ENCODE data around the gene CTSG. TPM values are rescaled to one million over a fixed set of nuclear protein-coding genes. Genes with fewer than 3 reads are reported as not detected.
A peak's percentile ranks its signal among the peaks of the same experiment; 100 is the strongest.
"Not testable (repeated sequence)": the region's sequence is repeated elsewhere in the genome, so short reads cannot be mapped to it uniquely, and the experiment has no call there.

CTSG gene
- total RNA-seq, 2 experiments from 2014 or later: 0.35 TPM; not detected in 1

- intact Hi-C loops (cut with DNase I, micrococcal nuclease): no loop called here
- Mint-ChIP-seq H3K36me3 (ENCODE audit: low read depth) (no peaks in the 10 kb centered on the region), H3K27ac (no peak overlapping the region), H3K27me3 (peaks cover 15% of the 10 kb centered on the region), H3K4me1 (peaks cover 2% of the 10 kb centered on the region), H3K4me3 (no peak overlapping the region), H3K9me3 (ENCODE audit: low read depth) (no peaks in the 10 kb centered on the region)
- ATAC-seq (peak; percentile 72), DNase-seq (peak; percentile 31)
- ChIA-PET CTCF (interaction anchor here (0.6 kb wide), 1 partner anchor 9 kb away, joined by 3 read pairs; no protein-coding TSS in a partner anchor), POLR2A (interaction anchor here (0.6 kb wide), 1 partner anchor 10 kb away, joined by 4 read pairs; no protein-coding TSS in a partner anchor)
Observed at GRCh38 chr14:24535737-24536136, 40.3 kb downstream of the CTSG start.

- ATAC-seq (no peak), DNase-seq (no peak)
- ChIA-PET CTCF (interaction anchor here (0.8 to 1.0 kb wide), 2 partner anchors 10 to 218 kb away, joined by 3 read pairs; no protein-coding TSS in a partner anchor), POLR2A (no interaction called here)
- Mint-ChIP-seq H3K4me3 (no peak overlapping the region), H3K36me3 (ENCODE audit: low read depth) (no peaks in the 10 kb centered on the region), H3K27ac (no peak overlapping the region), H3K9me3 (ENCODE audit: low read depth) (no peaks in the 10 kb centered on the region), H3K4me1 (peaks cover 2% of the 10 kb centered on the region), H3K27me3 (peaks cover 11% of the 10 kb centered on the region)
- intact Hi-C loops (cut with DNase I, micrococcal nuclease): no loop called here
Observed at GRCh38 chr14:24534286-24534685, 41.8 kb downstream of the CTSG start.

GRCh38 chr14:24525877-24526620, 50.0 kb downstream of the CTSG start:
- intact Hi-C loops (cut with DNase I, micrococcal nuclease); H3K4me3 Mint-ChIP-seq; ATAC-seq; H3K36me3 Mint-ChIP-seq (ENCODE audit: low read depth); H3K27me3 Mint-ChIP-seq; H3K9me3 Mint-ChIP-seq (ENCODE audit: low read depth); POLR2A ChIA-PET; H3K4me1 Mint-ChIP-seq; DNase-seq; H3K27ac Mint-ChIP-seq: not testable (repeated sequence)
- CTCF ChIA-PET: interaction anchor here (1.4 kb wide), 1 partner anchor 19 kb away, joined by 4 read pairs; no protein-coding TSS in a partner anchor

Other genes with a start within 250 kb of the CTSG start
- gene ADCY4, start 241.2 kb downstream of the CTSG start, total RNA-seq: 1 to 10 TPM; 1.4 to 1.8 TPM
- gene RIPK3, start 236.3 kb downstream of the CTSG start, total RNA-seq: 1 to 10 TPM; 8.9 to 9.4 TPM
- under 1 TPM; 0.11 to 0.30 TPM for gene NFATC4, start 208.1 kb downstream of the CTSG start, total RNA-seq
- gene NYNRIN, start 177.2 kb downstream of the CTSG start, total RNA-seq: under 1 TPM; 0.07 to 0.16 TPM
- gene CBLN3, start 146.6 kb downstream of the CTSG start, total RNA-seq: 10 to 100 TPM; 11.6 to 12.2 TPM
- 10 to 100 TPM; 50.6 to 58.1 TPM for gene KHNYN, start 146.3 kb downstream of the CTSG start, total RNA-seq
- 10 to 100 TPM; 40.9 to 47.8 TPM for gene SDR39U1, start 133.5 kb downstream of the CTSG start, total RNA-seq
- gene CMA1, start 68.0 kb downstream of the CTSG start, total RNA-seq: under 1 TPM in 1 of 2 experiments, not detected in 1; 0.39 TPM
- gene GZMH, start 33.4 kb upstream of the CTSG start, total RNA-seq: 10 to 100 TPM; 36.1 to 45.0 TPM
- gene GZMB, start 57.9 kb upstream of the CTSG start, total RNA-seq: 1,000 to 10,000 TPM; 2,147 to 3,062 TPM

Measured in activated CD4-positive, alpha-beta T cell treated with anti-CD3 and anti-CD28 coated beads for 36 hours (primary cell).